IMR-90 (cell line): ENCODE measurements around the gene CD320. TPM values are rescaled to one million over a fixed set of nuclear protein-coding genes. Genes with fewer than 3 reads are reported as not detected.

Experiments used
- ATAC-seq: fragments of 200-7000 bp; cut with Tn5 transposase; 2 replicates; pipeline ENCODE4 v1.9.1; 2020; ENCODE audit warnings: low read depth, mild to moderate bottlenecking, moderate library complexity
- BruUV-seq: library from RNA; stranded (reverse); fragments of 400-500 nt; replicated peaks from 2 replicates; lab custom pipeline; 2021; lab: Mats Ljungman, UMichigan
- CTCF ChIA-PET: fragments of 300-600 bp; formaldehyde crosslinking; extraction: SDS; loops from one replicate; lab custom pipeline; 2021; ENCODE audit warnings: antibody characterized with exemption; lab: Yijun Ruan, JAX
- POLR2A ChIA-PET: fragments of 300-600 bp; sonication (Branson Sonifier 250); formaldehyde crosslinking; loops from one replicate; lab custom pipeline; 2022; ENCODE audit warnings: antibody characterized with exemption; ENCODE audit not compliant: unreplicated experiment; lab: Charles Lee
- DNase-seq: peaks from one replicate; pipeline ENCODE4 v3.0.0; 2013
- H2AFZ ChIP-seq: replicated peaks from 2 replicates; pipeline ENCODE3; 2013; ENCODE audit warnings: low read length, mild to moderate bottlenecking; ENCODE audit not compliant: poor library complexity
- H2AK5ac ChIP-seq: 2 replicates; pipeline ENCODE4 v1.6.1; 2013; ENCODE audit warnings: low read depth, low read length, inconsistent platforms
- H2AK9ac ChIP-seq: replicated peaks from 2 replicates; pipeline ENCODE3; 2013; ENCODE audit warnings: mild to moderate bottlenecking, low read depth, low read length, moderate library complexity; ENCODE audit not compliant: poor library complexity
- H2BK120ac ChIP-seq: 2 replicates; pipeline ENCODE4 v1.6.1; 2013; ENCODE audit warnings: low read depth, low read length, inconsistent platforms
- H2BK15ac ChIP-seq: 3 replicates; pipeline ENCODE4 v1.6.1; 2013; ENCODE audit warnings: low read depth, low read length, inconsistent platforms
- H2BK20ac ChIP-seq: 2 replicates; pipeline ENCODE4 v1.6.1; 2013; ENCODE audit warnings: low read depth, mild to moderate bottlenecking, inconsistent platforms, low read length, moderate library complexity
- H2BK5ac ChIP-seq: 2 replicates; pipeline ENCODE4 v1.6.1; 2013; ENCODE audit warnings: mild to moderate bottlenecking, low read depth, low read length, inconsistent platforms; ENCODE audit not compliant: poor library complexity, severe bottlenecking
- H3K14ac ChIP-seq: replicated peaks from 2 replicates; pipeline ENCODE4 v1.6.1; 2013; ENCODE audit warnings: low read depth, low read length, inconsistent platforms
- H3K18ac ChIP-seq: 2 replicates; pipeline ENCODE4 v1.6.1; 2013; ENCODE audit warnings: low read depth, low read length, control low read depth
- H3K23ac ChIP-seq: 2 replicates; pipeline ENCODE4 v1.6.1; 2013; ENCODE audit warnings: low read depth, low read length, inconsistent platforms
- H3K27ac ChIP-seq: 2 replicates; pipeline ENCODE4 v1.5.1; 2013; ENCODE audit warnings: mild to moderate bottlenecking, control low read depth, low read length; ENCODE audit not compliant: insufficient read depth
- H3K27me3 ChIP-seq: 2 replicates; pipeline ENCODE4 v1.6.1; 2013; ENCODE audit warnings: low read length; ENCODE audit not compliant: control insufficient read depth, insufficient read depth
- H3K36me3 ChIP-seq: 2 replicates; pipeline ENCODE4 v1.6.1; 2013; ENCODE audit warnings: low read length, mixed read lengths; ENCODE audit not compliant: control insufficient read depth, insufficient read depth
- H3K4ac ChIP-seq: 2 replicates; pipeline ENCODE4 v1.6.1; 2013; ENCODE audit warnings: low read depth, low read length, inconsistent platforms
- H3K4me1 ChIP-seq: 2 replicates; pipeline ENCODE4 v1.6.1; 2013; ENCODE audit warnings: low read length, mixed read lengths; ENCODE audit not compliant: control insufficient read depth, insufficient read depth
- H3K4me2 ChIP-seq: 2 replicates; pipeline ENCODE4 v1.6.1; 2013; ENCODE audit warnings: low read depth, mild to moderate bottlenecking, control low read depth, low read length, moderate library complexity
- H3K4me3 ChIP-seq: 2 replicates; pipeline ENCODE4 v1.5.1; 2013; ENCODE audit warnings: low read depth, mild to moderate bottlenecking, control low read depth, low read length, moderate library complexity; ENCODE audit not compliant: insufficient read depth
- H3K56ac ChIP-seq: 2 replicates; pipeline ENCODE4 v1.6.1; 2013; ENCODE audit warnings: low read length, inconsistent platforms; ENCODE audit not compliant: insufficient read depth; ENCODE audit errors: extremely low read depth
- H3K79me1 ChIP-seq, 2 experiments: 2 replicates each; pipeline ENCODE4 v1.6.1; 2013; ENCODE audit warnings: low read length in 2 of 2, inconsistent platforms in 1 of 2, low read depth in 1 of 2
- H3K9ac ChIP-seq: 2 replicates; pipeline ENCODE4 v1.6.1; 2013; ENCODE audit warnings: low read depth, low read length, control low read depth
- H3K9me1 ChIP-seq: 2 replicates; pipeline ENCODE4 v1.6.1; 2013; ENCODE audit warnings: low read length, inconsistent platforms; ENCODE audit not compliant: insufficient read depth
- H3K9me3 ChIP-seq: 2 replicates; pipeline ENCODE4 v1.6.1; 2013; ENCODE audit warnings: low read length; ENCODE audit not compliant: control insufficient read depth, insufficient read depth
- H4K20me1 ChIP-seq: 2 replicates; pipeline ENCODE4 v1.6.1; 2013; ENCODE audit warnings: low read length, inconsistent platforms; ENCODE audit not compliant: insufficient read depth
- H4K5ac ChIP-seq: 2 replicates; pipeline ENCODE4 v1.6.1; 2013; ENCODE audit warnings: mild to moderate bottlenecking, low read depth, low read length, control low read depth
- H4K8ac ChIP-seq, 2 experiments: 2 replicates each; pipeline ENCODE4 v1.6.1; 2013; ENCODE audit warnings: low read depth in 2 of 2, low read length in 2 of 2, control low read depth in 1 of 2, inconsistent platforms in 1 of 2
- H4K91ac ChIP-seq: 2 replicates; pipeline ENCODE4 v1.6.1; 2013; ENCODE audit warnings: low read depth, low read length, inconsistent platforms; ENCODE audit not compliant: insufficient read depth
- BHLHE40 ChIP-seq: fragments of 150-350 bp; IDR thresholded peaks from 2 replicates; pipeline ENCODE4 v1.6.1; 2016; ENCODE audit warnings: mild to moderate bottlenecking, low read depth, low read length
- ELK1 ChIP-seq: fragments of 150-350 bp; IDR thresholded peaks from 2 replicates; pipeline ENCODE4 v1.6.1; 2016; ENCODE audit warnings: low read depth, mild to moderate bottlenecking, low read length, moderate library complexity, borderline replicate concordance
- MAZ ChIP-seq: IDR thresholded peaks from 2 replicates; pipeline ENCODE4 v1.6.1; 2012; ENCODE audit warnings: low read depth, mild to moderate bottlenecking, low read length, improper control_type of control experiment, moderate library complexity, borderline replicate concordance
- MXI1 ChIP-seq: IDR thresholded peaks from 2 replicates; pipeline ENCODE4 v1.6.1; 2012; ENCODE audit warnings: low read depth, mild to moderate bottlenecking, low read length, moderate library complexity, borderline replicate concordance
- POLR2A ChIP-seq: IDR thresholded peaks from 2 replicates; pipeline ENCODE4 v1.6.1; 2012; ENCODE audit warnings: mild to moderate bottlenecking, low read depth, low read length
- RAD21 ChIP-seq: IDR thresholded peaks from 2 replicates; pipeline ENCODE4 v1.6.1; 2012; ENCODE audit warnings: low read length, improper control_type of control experiment
- RFX5 ChIP-seq: IDR thresholded peaks from 2 replicates; pipeline ENCODE4 v1.8.0; 2012; ENCODE audit warnings: low read depth, mild to moderate bottlenecking, low read length, moderate library complexity
- SMC3 ChIP-seq: fragments of 150-350 bp; IDR thresholded peaks from 2 replicates; pipeline ENCODE4 v1.6.1; 2016; ENCODE audit warnings: low read depth, mild to moderate bottlenecking, antibody characterized with exemption, low read length, moderate library complexity
- WGBS, 2 experiments: methylation state at CpG; one replicate each; pipeline versions ENCODE4 v1.1.5 to v1.1.7; 2013; ENCODE audit warnings: missing lambda C conversion rate in 2 of 2; ENCODE audit not compliant: insufficient read length in 1 of 2; ENCODE audit errors: extremely low coverage in 2 of 2; 5-methylcytosine and 5-hydroxymethylcytosine counted together
- dilution Hi-C: fragments of 300-500 bp; cut with HindIII; formaldehyde crosslinking; loops from one replicate; pipeline ENCODE4 v1.14.3; 2018; ENCODE audit warnings: low sequenced_read_pairs; ENCODE audit not compliant: unreplicated experiment
- in situ Hi-C: fragments of 300-500 bp; cut with MboI; formaldehyde crosslinking; loops from 3 replicates; pipeline ENCODE4 v1.14.3; 2019; ENCODE audit warnings: low sequenced_read_pairs, inconsistent platforms, mixed read lengths
- intact Hi-C: fragments of 100-400 bp; cut with micrococcal nuclease; formaldehyde crosslinking; loops from 2 replicates; pipeline ENCODE4 v1.10.0; 2022
- polyA plus RNA-seq, 3 experiments: library from polyadenylated mRNA; depleted of rRNA; stranded (reverse); fragments of >200 nt; gene quantifications; 2 replicates each; pipeline ENCODE4 v1.2.3, GENCODE V29; 2012; ENCODE audit warnings: low replicate concordance in 1 of 3
- total RNA-seq: library from RNA; depleted of rRNA; stranded (reverse); fragments of >200 nt; gene quantifications from 2 replicates; pipeline ENCODE4 v1.2.3, GENCODE V29; 2012

Gene CD320
- total and polyA plus RNA-seq, 2 of the 4 experiments (the other 2 are of a cell fraction) = 13.3 to 78.5 TPM

GRCh38 chr19:8331263-8331845, 23.2 kb upstream of the CD320 start:
- Histone ChIP-seq H3K56ac (no peak overlapping the region), H4K5ac (no peak overlapping the region), H3K9ac (no peak overlapping the region), H3K27ac (no peak overlapping the region), H2AK5ac (no peak overlapping the region), H2AK9ac (no peak overlapping the region), H3K79me1 (no peaks in the 10 kb centered on the region), H3K4ac (no peak overlapping the region), H2BK120ac (no peak overlapping the region), H2BK15ac (no peak overlapping the region), H3K36me3 (no peaks in the 10 kb centered on the region), H3K9me1 (no peaks in the 10 kb centered on the region), H3K27me3 (peaks cover 39% of the 10 kb centered on the region), H3K4me1 (no peaks in the 10 kb centered on the region), H4K20me1 (no peaks in the 10 kb centered on the region), H4K91ac (no peak overlapping the region), H4K8ac (no peak overlapping the region), H3K14ac (no peak overlapping the region), H3K4me3 (no peak overlapping the region), H2BK5ac (no peak overlapping the region), H3K18ac (no peak overlapping the region), H2BK20ac (no peak overlapping the region), H3K4me2 (no peak overlapping the region), H3K23ac (no peak overlapping the region), H2AFZ (no peak overlapping the region), H3K9me3 (peaks cover 6% of the 10 kb centered on the region)
- DNase-seq (no peak), ATAC-seq (no peak)
- dilution Hi-C loops = no loop called here
- intact Hi-C loops = no loop called here
- 20% methylated on average over 1 of the region's 8 CpGs; no CpG with 5 or more reads in 1 of the 2 experiments for WGBS, 2 experiments
- ChIA-PET POLR2A (no interaction called here), CTCF (interaction anchor here (1.0 kb wide), 1 partner anchor 8 kb away, joined by 6 read pairs; no protein-coding TSS in a partner anchor)
- BruUV-seq = no TSS peak
- TF ChIP-seq MAZ (no peak), RFX5 (no peak), MXI1 (no peak), POLR2A (no peak), ELK1 (no peak), RAD21 (no peak), BHLHE40 (no peak), SMC3 (no peak)
- in situ Hi-C loops = no loop called here
